AML-193 (cell line): Measurements from ENCODE around the gene THOC6.

Source experiments
- DNase-seq, 2 experiments: peaks; one replicate each; lab custom pipeline; 2025; lab: John Stamatoyannopoulos, UW

THOC6 gene

GRCh38 chr16:3023669-3024478 lies at the start of gene THOC6, which contains the start of gene HCFC1R1:
Gene THOC6 (plus strand): TSS chr16:3024035. CDS start chr16:3024327, 292 bp downstream.
Gene HCFC1R1 (minus strand): TSS chr16:3023942. CDS start chr16:3023941, 1 bp downstream.
- DNase-seq: peak; percentile 86 to 94

GRCh38 chr16:2974319-2975056 lies 49.3 kb upstream of the THOC6 start:
- no peak for DNase-seq

DNA sequence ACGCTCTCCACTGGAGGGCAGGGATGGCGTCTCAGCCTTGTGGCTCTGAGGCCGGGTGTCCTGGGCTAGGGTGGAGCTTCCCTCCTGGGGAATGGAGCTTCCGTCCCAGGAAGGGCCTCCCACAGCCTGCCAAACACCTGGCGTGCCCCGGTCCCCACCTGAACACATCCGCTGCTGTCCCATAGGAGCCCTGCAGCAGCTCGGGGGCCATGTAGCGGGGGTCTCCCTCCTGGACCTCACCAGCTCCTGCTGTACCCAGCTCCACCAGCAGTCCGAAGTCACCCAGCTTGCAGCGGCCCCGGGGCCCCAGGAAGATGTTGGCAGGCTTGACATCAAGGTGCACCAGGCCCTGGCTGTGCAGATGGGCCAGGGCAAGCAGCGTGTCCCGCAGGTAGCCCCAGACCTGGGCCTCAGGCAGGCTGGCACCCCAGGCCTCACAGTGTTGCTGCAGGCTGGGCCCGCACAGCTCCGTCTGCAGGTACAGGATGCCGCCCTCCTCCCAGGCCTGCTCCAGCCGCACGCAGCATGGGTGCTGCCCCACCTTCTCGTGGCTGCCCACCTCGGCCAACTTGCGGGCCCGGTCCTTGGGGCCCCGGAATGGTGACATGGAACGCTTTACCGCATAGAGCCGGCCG lies 48.6 kb upstream of the THOC6 start:
- DNase-seq: no peak

- no peak for DNase-seq
Observed at GRCh38 chr16:2976201-2976600, 47.6 kb upstream of the THOC6 start.

DNA sequence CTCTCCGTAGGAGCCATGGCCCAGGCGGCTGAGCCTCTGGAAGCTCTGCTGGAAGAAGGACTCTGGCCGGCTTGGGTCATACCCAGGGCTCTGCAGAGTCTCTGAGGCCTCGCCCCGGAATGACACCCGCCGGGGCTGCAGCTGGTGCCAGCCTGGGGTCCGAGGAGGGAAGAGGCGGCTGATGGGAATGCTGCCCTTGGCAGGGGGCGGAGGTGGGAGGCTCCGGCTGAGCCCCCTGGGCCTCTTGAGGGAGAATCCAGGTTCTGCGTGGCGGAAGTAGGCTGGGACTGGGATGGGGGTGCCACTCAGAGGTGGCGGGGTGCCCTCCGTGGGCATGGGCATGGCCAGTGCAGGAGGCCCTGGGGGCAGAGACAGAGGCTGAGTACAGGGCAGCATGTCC lies 47.2 kb upstream of the THOC6 start:
- DNase-seq: no peak

DNA sequence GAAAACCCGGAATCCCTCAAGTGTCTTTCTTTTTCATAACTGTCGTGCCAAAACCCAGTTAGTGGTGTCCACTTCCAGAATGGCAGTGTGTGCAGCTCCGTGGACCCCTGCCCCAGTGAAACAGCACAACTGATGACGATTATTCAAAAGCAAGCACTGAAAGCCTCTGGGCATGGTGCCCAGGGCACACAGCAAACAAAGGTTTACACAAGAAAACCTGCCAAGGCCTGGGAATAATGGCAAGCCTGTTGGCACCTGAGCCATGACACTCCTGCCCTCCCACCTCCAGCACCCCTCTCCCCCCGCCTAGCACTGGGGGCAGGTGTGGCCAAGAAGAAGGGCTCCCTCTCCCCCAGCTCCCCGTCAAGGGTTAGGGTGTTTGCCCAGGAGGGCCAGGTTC lies 46.4 kb upstream of the THOC6 start:
- DNase-seq: no peak

DNA sequence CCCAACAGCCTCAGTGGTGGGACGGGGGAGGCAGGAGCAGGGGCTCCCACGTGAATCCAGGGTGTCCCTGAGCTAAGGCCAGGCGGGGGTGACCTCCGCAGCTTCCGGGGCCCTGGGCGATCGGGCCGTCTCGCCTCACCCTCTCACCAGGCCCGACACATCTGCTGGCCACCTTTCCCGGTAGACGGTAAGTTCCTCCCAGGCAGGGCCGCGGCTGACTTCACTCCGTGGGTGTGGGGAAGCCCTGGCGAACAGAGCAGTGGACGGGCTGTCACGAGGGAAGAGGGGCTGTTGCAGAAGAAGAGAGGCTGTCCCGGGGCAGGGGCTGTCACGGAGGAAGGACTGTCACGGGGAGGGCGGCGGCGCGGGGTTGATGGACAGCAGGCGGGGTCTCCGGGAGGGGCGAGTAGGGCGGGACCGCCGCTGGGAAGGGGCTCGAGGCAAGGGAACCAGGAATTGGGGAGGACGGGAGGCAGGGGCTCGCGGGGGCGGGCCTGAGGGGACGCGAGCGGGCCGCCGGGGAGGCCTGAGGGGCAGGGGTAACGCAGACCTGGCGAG lies 44.1 kb upstream of the THOC6 start:
- peak in 1 of 2 experiments; percentile 26 for DNase-seq

DNA sequence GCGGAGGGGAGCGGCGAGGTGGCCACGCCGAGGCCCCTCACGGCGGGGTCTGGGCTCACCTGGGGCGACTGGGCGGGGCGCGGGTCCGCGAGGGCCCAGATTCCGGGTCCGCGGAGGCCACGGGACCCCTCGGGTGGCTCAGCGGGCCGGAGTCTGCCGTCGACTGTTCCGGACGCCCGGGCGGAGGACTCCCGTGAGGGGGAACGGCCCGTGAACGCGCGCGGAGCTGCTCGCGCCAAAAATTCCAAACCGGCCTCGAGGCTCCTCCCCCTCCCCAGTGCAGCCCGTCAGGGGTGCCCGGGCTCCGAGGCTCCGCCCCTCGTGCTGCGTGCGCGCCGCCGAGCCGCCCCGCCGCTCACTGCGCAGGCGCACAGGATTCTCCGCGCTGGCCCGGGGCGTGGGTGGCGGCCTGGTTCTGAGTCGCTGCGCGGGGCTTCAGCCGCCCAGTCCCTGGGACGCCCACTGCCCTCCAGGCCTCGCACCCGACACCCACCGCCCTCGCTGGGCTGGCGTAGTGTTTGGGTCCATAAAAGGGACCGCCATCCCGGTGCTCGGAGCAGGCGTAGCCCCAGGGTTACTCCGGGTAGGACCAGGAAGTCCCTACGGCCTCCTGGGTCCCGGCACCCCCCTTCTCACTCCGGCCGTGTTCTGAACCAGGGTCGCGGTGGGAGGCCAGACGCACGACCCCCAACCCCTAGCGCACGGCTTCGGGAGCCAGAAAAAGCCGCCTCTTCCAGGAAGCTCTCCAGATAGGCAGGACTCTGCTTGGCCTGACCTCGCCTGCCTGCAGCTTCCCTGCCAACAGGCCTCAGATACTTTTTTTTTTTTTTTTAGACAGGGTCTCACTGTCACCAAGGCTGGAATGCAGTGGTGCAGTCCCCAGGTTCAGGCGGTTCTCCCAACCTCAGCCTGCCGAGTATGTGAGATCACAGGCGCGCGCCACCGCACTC lies 43.3 kb upstream of the THOC6 start, which contains the start of gene PKMYT1:
PKMYT1 (minus strand) TSS at position 220 of the 950 bp plus-strand sequence. CDS start 789 bp downstream, outside the sequence.
- peak; percentile 84 to 85 for DNase-seq

DNA sequence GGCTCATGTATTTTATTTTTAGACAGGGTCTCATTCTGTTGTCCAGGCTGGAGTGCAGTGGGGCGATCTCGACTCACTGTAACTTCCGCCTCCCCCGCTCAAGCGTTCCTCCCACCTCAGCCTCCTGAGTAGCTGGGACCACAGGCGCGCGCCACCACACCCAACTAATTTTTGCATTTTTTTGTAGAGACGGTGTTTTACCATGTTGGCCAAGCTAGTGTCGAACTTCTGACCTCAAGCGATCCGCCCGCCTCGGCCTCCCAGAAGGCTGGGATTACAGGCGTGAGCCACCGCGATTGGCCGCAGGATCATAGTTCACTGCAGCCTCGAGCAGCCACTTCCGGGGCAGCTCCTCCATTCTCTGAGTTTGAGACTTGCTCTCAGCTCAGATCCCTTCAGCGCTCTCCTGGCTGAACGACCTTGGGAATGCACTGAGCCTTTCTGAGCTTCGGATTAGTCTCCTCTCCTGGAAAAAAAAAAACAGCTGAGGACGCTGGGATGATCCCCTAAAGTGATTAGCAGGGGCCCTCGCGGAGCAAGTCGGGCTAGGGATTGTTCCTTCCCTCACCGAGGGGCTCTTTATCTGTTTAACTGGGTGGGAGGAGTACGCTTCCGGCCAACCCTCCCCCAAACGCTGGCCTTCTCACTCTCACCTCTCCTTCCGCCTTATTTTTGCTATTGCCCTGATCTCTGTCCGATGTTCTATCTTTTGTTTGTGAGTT lies 42.5 kb upstream of the THOC6 start:
- no peak for DNase-seq

DNA sequence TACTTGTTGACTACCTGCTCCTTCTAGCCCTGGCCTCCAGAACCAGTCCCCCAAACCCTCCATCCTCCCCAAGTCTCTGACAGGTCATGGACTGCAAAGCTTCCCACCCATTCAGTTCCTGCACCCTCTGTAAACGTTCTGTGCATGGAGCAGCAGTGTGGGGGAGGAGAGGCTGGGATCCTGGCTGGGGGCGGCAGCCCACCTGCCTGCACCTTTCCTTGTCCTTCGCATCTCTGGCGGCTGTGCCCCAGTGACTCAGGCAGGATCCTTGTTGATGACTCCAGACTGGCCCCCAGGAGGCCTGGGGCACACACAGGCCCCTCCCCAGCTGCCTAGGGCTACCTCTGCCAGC lies 42.0 kb upstream of the THOC6 start:
- DNase-seq: no peak

DNA sequence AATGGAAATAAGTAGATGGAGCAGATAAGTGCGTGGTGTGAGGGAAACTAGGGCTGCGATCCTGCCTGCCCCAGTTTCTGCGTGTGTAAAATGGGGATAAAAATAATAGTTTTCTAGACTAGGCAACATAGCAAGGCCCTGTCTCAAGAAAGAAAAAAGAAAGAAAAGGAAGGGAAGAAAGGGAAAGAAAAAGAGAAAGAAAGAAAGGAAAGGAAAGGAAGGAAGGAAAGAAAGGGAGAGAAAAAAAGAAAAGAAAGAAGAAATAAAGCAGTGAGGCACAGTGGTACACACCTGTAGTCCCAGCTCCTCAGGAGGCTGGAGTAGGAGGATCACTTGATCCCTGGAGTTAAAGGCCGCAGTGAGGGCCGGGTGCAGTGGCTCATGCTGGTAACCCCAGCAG lies 41.4 kb upstream of the THOC6 start:
- DNase-seq: no peak

- peak; percentile 47 to 50 for DNase-seq
Observed at GRCh38 chr16:2983706-2984136, 40.1 kb upstream of the THOC6 start.

GRCh38 chr16:2985462-2985861 lies 38.4 kb upstream of the THOC6 start:
- no peak for DNase-seq

DNA sequence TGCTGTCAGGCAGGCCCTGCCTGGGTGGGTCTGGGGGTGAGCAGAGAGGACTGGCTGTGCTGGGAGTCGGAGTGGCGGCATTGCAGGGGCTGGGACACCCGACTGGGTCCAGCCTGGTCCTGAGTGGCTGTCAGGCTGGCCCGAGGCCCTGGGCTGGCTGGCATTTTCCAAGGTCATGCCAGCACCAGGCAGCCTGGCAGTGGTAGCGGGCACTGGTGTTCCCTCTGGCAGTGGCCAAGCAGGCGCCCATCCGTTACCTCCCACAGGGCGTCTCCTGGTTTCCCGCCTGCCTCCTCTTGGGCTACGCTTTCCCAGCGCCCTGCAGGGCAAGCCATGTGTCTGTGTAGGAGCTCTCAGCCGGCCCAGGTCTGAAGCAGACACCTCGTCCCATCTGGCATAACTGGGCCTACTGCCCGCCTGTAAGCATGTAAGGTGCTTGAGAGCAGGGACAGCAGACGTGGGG lies 37.9 kb upstream of the THOC6 start:
- DNase-seq: no peak

DNA sequence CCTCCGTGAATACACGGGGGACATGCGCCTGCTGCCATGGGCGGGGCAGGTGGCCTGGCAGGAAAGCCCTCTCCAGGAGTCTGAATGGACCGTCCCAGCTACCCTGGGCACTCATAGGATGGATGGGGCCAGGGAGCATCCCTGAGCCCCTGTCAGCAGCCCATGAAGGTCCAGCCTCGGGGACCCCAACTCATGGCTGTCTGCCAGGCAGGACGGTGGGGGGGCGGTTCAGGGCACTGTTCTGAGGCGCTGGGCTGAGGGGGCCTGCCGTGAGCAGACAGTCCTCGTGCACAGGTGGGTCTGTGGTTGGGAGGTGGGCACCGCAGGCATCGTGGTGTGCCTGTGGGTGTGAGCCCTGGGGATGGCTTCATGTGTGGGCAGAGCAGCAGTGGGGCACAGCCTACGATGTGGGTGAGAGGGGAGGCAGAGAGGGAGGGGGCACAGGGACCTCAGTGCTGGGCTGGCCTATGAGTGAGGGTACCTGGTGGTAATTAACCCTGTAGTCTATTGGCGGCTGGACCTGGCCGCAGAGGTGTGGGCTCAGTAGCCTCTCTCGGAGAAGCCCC lies 37.1 kb upstream of the THOC6 start:
- no peak for DNase-seq

DNA sequence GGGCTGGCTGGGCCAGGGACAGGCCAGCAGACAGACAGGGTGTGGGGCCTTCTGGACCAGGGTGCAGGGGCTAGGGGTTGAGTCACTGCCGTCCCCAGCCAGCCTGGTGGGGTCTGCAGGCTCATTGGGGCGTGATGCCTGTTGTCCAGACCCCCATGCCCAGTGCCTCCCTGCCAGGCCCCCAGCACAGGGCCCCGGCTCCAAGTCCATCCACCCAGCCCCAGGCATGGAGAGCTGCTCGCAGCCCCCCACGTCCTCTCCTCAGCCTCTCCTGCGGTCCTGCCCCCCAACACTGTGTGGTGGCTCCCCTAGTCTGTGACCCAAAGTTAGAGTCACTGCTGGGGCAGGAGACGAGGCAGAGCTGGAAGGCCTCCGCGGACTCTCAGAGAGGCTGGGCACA lies 36.5 kb upstream of the THOC6 start:
- DNase-seq: no peak

- DNase-seq: no peak
Observed at GRCh38 chr16:2987833-2988232, 36.0 kb upstream of the THOC6 start.

DNA sequence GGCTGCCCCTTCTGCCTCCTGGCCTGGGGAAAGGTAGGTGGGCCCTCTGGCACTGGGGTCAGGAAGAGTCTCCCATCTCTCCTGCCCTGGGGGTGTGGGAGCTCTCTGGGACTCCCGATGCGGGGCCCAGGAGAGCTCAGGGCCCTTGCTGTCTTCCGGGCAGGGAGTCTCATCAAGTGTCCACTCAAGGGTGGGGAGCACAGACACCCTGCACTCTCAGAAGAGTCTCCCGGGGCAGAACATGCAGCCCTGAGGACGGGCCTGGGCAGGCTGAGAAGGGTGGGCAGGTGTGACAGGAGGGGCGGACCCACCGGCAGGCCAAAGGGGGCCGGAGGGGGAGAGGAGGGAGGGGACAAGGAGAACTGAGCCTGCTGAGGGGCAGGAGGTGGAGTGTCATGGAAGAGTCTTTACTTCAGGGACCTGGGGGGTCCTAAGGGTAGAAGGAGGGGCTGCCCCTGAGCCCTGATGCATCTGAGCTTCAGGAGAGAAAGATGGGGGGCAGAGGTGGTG lies 35.2 kb upstream of the THOC6 start:
- no peak for DNase-seq

GRCh38 chr16:2990891-2991290 lies 32.9 kb upstream of the THOC6 start:
- DNase-seq: no peak
